Neural progenitor cell (in vitro differentiated cells): Measurements from ENCODE around the gene FNDC11.

Source experiments
- EZH2 ChIP-seq: fragments of 200-600 bp; sonication (generic); IDR thresholded peaks from 2 replicates; pipeline ENCODE4 v1.6.1; 2017; ENCODE audit warnings: antibody characterized with exemption, mild to moderate bottlenecking, moderate library complexity
- EZH2phosphoT487 ChIP-seq: fragments of 200-600 bp; sonication (generic); IDR thresholded peaks from 2 replicates; pipeline ENCODE4 v1.6.1; 2017; ENCODE audit warnings: antibody characterized with exemption
- TF ChIP-seq, protein P1 (sequence below): fragments of 200-600 bp; sonication (generic); IDR thresholded peaks from 2 replicates; pipeline ENCODE4 v1.5.1; 2017; ENCODE audit warnings: antibody characterized with exemption, mild to moderate bottlenecking

GRCh38 chr20:63597651-63598478 is 43.9 kb downstream of the FNDC11 start:
- TF ChIP-seq, protein P1, sequence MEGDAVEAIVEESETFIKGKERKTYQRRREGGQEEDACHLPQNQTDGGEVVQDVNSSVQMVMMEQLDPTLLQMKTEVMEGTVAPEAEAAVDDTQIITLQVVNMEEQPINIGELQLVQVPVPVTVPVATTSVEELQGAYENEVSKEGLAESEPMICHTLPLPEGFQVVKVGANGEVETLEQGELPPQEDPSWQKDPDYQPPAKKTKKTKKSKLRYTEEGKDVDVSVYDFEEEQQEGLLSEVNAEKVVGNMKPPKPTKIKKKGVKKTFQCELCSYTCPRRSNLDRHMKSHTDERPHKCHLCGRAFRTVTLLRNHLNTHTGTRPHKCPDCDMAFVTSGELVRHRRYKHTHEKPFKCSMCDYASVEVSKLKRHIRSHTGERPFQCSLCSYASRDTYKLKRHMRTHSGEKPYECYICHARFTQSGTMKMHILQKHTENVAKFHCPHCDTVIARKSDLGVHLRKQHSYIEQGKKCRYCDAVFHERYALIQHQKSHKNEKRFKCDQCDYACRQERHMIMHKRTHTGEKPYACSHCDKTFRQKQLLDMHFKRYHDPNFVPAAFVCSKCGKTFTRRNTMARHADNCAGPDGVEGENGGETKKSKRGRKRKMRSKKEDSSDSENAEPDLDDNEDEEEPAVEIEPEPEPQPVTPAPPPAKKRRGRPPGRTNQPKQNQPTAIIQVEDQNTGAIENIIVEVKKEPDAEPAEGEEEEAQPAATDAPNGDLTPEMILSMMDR: no peak
- TF ChIP-seq EZH2 (no peak), EZH2phosphoT487 (no peak)
